NCI-H2107 treated with DMSO at 0.1 percent for 48 hours (cell line): ENCODE results near the gene IL5.
"Not testable (repeated sequence)": the region's sequence is repeated elsewhere in the genome, so short reads cannot be mapped to it uniquely, and the experiment has no call there.

ENCODE experiments used
- DNase-seq: peaks from one replicate; lab custom pipeline; 2025; ENCODE audit not compliant: unreplicated experiment; lab: John Stamatoyannopoulos, UW

IL5 gene

DNA sequence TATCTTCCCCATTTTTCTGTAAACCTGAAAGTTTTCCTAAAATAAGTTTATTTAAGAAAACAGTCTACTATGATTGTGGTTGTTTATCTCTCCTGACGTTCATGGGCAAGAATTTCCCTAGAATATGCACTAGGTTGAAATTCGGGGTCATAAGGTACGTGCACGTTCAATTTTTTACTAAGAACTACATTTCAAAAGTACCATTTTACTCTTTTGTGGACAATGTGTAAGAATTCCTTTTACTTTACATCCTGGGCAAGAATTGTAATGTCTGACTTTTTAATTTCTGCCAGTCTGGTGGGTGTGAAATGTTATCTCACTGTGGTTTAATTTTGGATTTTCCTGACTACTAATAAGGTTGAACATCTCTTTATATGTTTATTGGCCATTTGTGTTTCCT, 12.4 kb downstream of the IL5 start:
- DNase-seq = no peak

DNA sequence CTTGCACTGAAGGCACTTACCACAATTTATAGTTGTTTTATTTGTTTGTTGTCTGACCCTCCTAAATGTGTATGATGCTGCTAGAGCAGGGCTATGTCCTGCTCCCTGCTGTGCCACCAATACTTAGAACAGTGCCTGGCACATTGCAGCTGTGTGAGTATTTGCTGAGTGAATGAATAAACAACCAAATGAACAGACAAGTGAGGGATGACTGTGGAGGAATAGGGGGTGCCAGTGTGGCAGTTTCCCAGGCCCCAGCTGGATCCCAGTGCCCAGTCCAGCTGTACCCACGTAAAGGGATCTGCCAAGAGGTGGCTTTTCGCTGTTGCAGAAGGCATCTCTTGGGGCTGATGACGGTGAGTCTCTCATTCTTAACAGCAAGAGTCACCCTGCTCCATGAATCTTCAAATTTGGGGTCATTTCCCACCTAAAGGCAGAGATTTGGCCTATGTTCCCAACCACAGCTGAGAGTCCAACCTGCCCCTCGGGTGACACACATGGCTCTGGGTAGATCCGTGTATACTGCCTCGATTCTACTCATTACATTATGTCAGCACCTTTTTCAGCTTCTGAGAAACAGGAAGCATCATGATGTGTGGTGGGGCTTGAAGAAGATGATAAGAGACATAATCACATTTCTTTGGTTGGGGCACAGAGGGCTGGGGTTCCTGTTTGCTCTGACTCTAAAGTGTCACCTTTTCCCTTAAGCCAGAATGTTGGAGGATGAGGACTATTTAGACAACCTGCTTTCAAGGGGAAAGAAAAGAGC, 14.3 kb downstream of the IL5 start:
- no peak for DNase-seq

- DNase-seq = no peak
These were observed 15.3 kb downstream of the IL5 start for GRCh38 chr5:132528021-132528420.

GRCh38 chr5:132526974-132527564, 16.3 kb downstream of the IL5 start:
- DNase-seq = no peak

GRCh38 chr5:132526290-132526973, 16.9 kb downstream of the IL5 start:
- peak; percentile 28 for DNase-seq

GRCh38 chr5:132525299-132525724, 18.0 kb downstream of the IL5 start:
- no peak for DNase-seq

DNA sequence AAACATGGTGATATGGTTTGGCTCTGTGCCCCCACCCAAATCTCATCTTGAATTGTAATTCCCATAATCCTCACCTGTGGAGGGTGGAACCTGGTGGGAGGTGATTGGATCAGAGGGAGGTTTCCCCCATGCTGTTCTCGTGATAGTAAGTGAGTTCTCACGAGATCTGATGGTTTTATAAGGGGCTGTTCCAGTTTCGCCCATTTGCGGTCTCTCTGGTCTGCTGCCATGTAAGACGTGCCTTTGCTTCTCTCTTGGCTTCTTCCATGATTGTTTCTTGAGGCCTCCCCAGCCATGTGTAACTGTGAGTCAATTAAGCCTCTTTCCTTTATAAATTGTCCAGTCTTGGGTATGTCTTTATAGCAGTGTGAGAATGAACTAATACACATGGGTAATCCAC, 18.4 kb downstream of the IL5 start:
- DNase-seq = not testable (repeated sequence)

DNA sequence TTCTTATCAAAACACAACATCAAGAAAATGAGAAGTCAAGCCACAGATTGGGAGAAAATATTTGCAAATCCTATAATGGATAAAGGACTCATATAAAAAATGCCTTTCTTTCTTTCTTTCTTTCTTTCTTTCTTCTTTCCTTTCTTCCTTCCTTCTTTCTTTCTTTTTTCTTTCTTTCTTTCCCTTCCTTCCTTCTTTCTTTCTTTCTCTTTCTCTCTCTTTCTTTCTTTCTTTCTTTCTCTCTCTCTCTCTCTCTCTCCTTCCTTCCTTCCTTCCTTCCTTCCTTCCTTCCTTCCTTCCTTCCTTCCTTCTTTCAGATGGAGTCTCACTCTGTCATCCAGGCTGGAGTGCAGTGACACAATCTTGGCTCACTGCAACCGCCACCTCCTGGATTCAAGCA, 21.3 kb downstream of the IL5 start:
- not testable (repeated sequence) for DNase-seq

DNA sequence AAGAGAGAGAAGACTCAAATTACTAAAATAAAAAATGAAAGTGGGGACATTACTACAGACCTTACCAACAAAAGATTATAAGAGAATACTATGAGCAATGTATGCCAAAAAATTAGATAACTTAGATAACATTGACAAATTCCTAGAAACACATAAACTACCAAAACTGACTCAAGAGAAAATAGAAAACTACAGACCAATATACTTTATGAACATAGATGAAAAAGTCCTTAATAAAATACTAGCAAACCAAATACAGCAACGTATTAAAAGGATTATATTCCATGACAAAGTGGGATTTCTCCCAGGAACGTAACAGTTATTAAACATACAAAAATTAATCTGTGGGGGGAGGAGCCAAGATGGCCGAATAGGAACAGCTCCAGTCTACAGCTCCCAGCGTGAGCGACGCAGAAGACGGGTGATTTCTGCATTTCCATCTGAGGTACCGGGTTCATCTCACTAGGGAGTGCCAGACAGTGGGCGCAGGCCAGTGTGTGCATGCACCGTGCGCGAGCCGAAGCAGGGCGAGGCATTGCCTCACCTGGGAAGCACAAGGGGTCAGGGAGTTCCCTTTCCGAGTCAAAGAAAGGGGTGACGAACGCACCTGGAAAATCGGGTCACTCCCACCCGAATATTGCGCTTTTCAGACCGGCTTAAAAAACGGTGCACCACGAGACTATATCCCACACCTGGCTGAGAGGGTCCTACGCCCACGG, 29.5 kb downstream of the IL5 start:
- DNase-seq = not testable (repeated sequence)

DNA sequence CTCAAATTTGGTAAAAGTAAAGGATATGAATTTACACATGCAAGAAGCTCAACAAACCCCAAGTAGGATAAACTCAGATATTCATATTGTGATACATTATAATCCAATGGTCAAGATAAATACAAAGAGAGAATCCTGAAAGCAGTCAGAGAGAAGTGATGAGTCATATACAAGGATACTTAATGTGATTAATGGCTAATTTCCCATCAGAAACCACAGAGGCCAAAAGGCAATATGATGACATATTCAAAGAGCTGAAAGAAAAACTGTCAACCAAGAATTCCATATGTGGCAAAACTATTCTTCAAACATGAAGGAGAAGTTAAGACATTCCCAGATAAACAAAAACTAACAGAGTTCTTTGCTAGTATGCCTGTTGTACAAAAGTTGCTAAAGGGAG, 33.2 kb downstream of the IL5 start:
- DNase-seq = no peak

DNA sequence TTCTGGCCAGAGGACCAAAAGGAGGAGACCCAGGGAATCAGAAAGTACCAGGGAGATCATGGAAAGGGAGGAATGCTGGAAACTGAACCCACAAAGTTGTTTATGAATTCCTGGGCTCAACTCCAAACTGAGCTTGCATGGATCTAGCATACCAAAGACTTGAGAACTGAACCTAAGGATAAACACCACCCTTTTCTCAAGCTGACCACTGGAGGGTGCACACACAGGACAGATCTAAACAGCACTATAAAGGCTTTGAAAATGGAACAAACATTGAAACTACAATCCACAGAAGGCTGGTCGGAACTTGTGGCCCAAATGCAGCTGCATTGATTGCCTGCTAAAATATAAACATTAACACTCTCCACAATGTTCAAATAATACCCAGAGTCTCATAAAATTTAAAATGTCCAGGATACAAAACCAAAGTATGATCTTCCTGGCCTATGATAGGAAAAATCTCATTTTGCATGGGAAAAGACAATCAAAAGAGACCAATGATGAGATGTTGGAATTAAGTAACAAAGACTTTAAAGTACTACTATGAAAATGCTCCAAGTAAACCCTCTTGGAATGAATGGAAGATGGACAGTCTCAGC, 37.1 kb downstream of the IL5 start:
- no peak for DNase-seq

GRCh38 chr5:132505641-132506040, 37.7 kb downstream of the IL5 start:
- DNase-seq = no peak

GRCh38 chr5:132504746-132505145, 38.6 kb downstream of the IL5 start:
- DNase-seq = no peak

- no peak for DNase-seq
These were observed 40.1 kb downstream of the IL5 start for GRCh38 chr5:132503244-132503643.

DNA sequence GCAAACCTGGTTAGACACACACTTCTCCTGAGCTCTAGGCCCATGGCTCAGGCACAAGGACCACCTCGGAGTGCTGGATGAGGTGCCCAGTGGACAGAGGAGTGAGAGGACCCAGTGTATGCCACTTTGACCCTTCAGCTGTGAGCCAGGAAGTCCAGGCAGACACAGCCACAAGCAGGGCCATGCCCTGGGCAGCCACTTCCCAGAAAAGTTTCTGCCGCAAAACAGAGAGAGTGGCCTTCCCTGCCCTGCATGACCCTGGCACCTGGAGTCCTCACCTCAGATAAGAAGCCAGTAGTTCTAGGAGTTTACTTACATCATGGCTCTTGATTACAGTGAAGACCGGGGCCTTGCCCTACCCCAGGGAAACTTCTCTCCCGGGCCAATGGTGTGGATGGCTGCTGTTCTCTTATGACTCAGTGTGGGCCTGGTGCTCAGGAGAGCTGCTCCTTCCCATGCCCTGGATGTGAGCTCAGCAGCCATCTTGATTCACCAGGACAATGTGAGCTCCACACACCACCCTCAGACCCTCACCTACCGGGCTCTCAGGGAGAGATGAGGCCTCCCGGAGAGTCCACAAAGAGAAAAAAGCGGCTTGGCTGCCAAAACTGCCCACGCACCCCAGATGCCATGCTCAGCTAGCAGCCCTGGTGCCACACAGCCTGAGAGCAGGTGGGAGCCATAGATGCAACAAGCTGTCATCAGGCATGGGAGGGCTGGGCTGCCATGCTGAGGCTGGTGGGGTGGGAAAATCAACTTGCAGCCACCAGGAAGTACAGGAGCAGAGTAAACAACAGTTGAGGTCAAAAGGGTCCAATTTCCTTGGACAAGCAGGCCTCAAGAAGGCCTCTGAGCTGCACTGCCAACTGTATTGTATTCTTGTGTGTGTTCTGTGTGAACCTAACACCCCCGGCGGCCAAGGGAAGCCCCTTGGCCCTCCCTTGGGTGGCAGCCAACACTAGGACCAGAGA, 41.1 kb downstream of the IL5 start:
- no peak for DNase-seq

DNA sequence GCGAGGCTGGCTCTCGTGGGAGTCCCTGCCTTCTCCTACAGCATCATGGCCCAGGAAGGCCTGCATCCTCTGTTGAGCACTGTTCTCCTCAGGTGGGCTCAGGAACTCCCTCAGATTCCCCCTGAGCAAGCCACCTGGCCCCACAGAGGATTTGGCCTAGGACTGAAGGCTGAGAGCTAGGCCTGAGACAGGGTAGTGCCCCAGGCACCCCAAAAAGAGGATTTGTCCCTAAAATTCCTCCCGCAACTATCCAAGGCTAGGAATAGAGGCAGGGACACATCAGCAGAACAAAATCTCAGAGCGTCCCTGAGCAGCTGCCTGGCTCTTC, 41.7 kb downstream of the IL5 start:
- DNase-seq = no peak

- DNase-seq = no peak
These were observed 42.2 kb downstream of the IL5 start for GRCh38 chr5:132500931-132501628.

- no peak for DNase-seq
These were observed 42.9 kb downstream of the IL5 start for GRCh38 chr5:132500244-132500930.
